GM23248 (cell line): ENCODE data around the gene STPG1.

Source experiments
- EZH2 ChIP-seq: fragments of 200-600 bp; sonication (generic); IDR thresholded peaks from 2 replicates; pipeline ENCODE4 v1.6.1; 2018; ENCODE audit warnings: antibody characterized with exemption, mild to moderate bottlenecking; ENCODE audit not compliant: insufficient read depth, poor library complexity, severe bottlenecking
- EZH2phosphoT487 ChIP-seq: fragments of 200-600 bp; sonication (generic); IDR thresholded peaks from 2 replicates; pipeline ENCODE4 v1.6.1; 2018; ENCODE audit warnings: antibody characterized with exemption, moderate library complexity, mild to moderate bottlenecking, low read depth; ENCODE audit not compliant: insufficient read depth

DNA sequence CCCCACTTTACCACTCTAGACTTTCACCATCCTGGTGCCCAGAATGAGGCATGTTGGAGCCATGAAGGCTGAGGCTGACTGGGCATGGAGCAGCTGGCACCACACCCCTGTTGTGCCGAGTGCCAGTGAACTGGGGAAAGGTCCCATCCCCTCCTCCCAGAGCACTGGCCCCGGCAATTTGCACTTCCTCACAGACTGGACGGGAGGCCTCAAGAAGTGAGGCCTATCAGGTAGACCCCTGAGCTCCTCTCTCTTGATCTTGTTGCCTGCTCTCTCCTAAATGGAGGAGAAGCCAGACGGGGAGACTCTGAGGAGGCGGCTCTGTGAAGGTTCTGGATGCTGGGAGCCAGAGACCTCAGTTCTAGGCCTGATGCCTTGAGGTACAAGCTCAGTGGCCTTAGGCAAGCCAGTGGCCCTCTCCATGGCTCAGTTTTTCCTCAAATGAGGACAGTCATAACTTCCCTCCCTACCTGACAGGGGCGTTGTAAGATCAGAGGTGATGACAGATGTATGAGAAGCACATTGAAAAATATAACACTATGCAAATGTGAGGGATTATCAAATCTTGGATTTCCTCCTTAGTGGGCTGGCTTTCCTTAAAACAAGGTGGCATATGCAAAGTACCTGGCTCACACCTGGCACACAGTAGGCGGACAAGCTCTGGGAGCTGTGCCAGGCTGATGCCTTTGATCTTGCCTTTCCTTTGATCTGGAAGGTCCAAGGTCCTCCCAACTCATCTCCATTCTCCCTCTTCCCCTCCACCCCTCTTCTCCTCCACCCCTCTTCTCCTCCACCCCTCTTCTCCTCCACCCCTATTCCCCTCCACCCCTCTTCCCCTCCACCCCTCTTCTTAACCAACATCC, 87.8 kb downstream of the STPG1 start:
- TF ChIP-seq EZH2phosphoT487 (no peak), EZH2 (no peak)
